CD4-positive, alpha-beta T cell (primary cell): ENCODE results near the gene KCNQ1. TPM values are rescaled to one million over a fixed set of nuclear protein-coding genes. Genes with fewer than 3 reads are reported as not detected.
A peak's percentile ranks its signal among the peaks of the same experiment; 100 is the strongest.

ENCODE experiments used
- ATAC-seq: fragments of 200-7000 bp; cut with Tn5 transposase; one replicate; pipeline ENCODE4 v1.10.0; 2022; ENCODE audit warnings: mild to moderate bottlenecking; ENCODE audit not compliant: poor library complexity
- CTCF ChIA-PET: fragments of 350-600 bp; sonication (Branson Sonifier 250); formaldehyde crosslinking; loops from one replicate; lab custom pipeline; 2021; ENCODE audit warnings: antibody characterized with exemption, inconsistent platforms; lab: Charles Lee
- POLR2A ChIA-PET: fragments of 350-600 bp; sonication (Branson Sonifier 250); formaldehyde crosslinking; loops from one replicate; lab custom pipeline; 2021; ENCODE audit warnings: antibody characterized with exemption, inconsistent platforms; lab: Charles Lee
- DNase-seq, 14 experiments: peaks; one replicate each; pipeline ENCODE4 v3.0.0-alpha.2; 2013 to 2020; ENCODE audit warnings: mixed read lengths in 2 of 14
- H3K27ac ChIP-seq, 2 donors: one replicate each; pipeline versions ENCODE4 v1.5.1 to v1.7.0; 2013; ENCODE audit warnings: low read length in 2 of 2, low read depth in 1 of 2, mild to moderate bottlenecking in 1 of 2
- H3K27me3 ChIP-seq, 2 experiments: 1 replicate in 1 of 2; 2 replicates in 1 of 2; pipeline versions ENCODE4 v1.6.1 to v1.7.0; 2013; ENCODE audit warnings: low read length in 2 of 2, control low read depth in 1 of 2, mild to moderate bottlenecking in 1 of 2, moderate library complexity in 1 of 2; ENCODE audit not compliant: insufficient read depth in 2 of 2, control insufficient read depth in 1 of 2
- H3K36me3 ChIP-seq: one replicate; pipeline ENCODE4 v1.6.1; 2013; ENCODE audit warnings: low read length, control low read depth; ENCODE audit not compliant: insufficient read depth
- H3K4me1 ChIP-seq: one replicate; pipeline ENCODE4 v1.6.1; 2013; ENCODE audit warnings: low read length, control low read depth; ENCODE audit not compliant: insufficient read depth
- H3K4me3 ChIP-seq: one replicate; pipeline ENCODE4 v1.5.1; 2013; ENCODE audit warnings: mild to moderate bottlenecking, low read length, moderate library complexity
- H3K9me3 ChIP-seq, 2 experiments: 1 replicate in 1 of 2; 2 replicates in 1 of 2; pipeline versions ENCODE4 v1.6.1 to v1.7.0; 2013; ENCODE audit warnings: low read length in 2 of 2, mild to moderate bottlenecking in 2 of 2, control low read depth in 1 of 2, moderate library complexity in 1 of 2; ENCODE audit not compliant: control insufficient read depth in 1 of 2, insufficient read depth in 1 of 2
- H3K27ac Mint-ChIP-seq: one replicate; pipeline ENCODE4 v1.8.0; 2020; ENCODE audit warnings: mixed read lengths
- H3K27me3 Mint-ChIP-seq: one replicate; pipeline ENCODE4 v1.8.0; 2021; ENCODE audit warnings: mixed read lengths
- H3K36me3 Mint-ChIP-seq: one replicate; pipeline ENCODE4 v1.8.0; 2021; ENCODE audit warnings: low read depth, mixed read lengths
- H3K4me1 Mint-ChIP-seq: one replicate; pipeline ENCODE4 v1.8.0; 2021; ENCODE audit warnings: low read depth, mixed read lengths
- H3K4me3 Mint-ChIP-seq: one replicate; pipeline ENCODE4 v1.8.0; 2020; ENCODE audit warnings: mild to moderate bottlenecking, mixed read lengths
- H3K9me3 Mint-ChIP-seq: one replicate; pipeline ENCODE4 v1.8.0; 2020; ENCODE audit warnings: mixed read lengths
- intact Hi-C, 2 experiments: fragments of 100-400 bp; cut with DNase I in 1 of 2; cut with micrococcal nuclease in 1 of 2; formaldehyde crosslinking; loops; one replicate each; pipeline versions ENCODE4 v1.15.1 to v1.9.0; 2023 to 2025; cut with DNase I, micrococcal nuclease
- total RNA-seq, 174 experiments: library from RNA in 2 of 174; stranded (reverse) in 2 of 174; gene quantifications; one replicate each; pipeline ENCODE4 v1.2.3 and lab custom pipeline; 2021 to 2026
- TF ChIP-seq, protein P1 (sequence below): fragments of 200-600 bp; IDR thresholded peaks from one replicate; pipeline ENCODE4 v1.8.0; 2022; ENCODE audit warnings: antibody characterized with exemption, mild to moderate bottlenecking

Gene KCNQ1
- total RNA-seq, 2 experiments from 2014 or later = 31.3 to 33.1 TPM

DNA sequence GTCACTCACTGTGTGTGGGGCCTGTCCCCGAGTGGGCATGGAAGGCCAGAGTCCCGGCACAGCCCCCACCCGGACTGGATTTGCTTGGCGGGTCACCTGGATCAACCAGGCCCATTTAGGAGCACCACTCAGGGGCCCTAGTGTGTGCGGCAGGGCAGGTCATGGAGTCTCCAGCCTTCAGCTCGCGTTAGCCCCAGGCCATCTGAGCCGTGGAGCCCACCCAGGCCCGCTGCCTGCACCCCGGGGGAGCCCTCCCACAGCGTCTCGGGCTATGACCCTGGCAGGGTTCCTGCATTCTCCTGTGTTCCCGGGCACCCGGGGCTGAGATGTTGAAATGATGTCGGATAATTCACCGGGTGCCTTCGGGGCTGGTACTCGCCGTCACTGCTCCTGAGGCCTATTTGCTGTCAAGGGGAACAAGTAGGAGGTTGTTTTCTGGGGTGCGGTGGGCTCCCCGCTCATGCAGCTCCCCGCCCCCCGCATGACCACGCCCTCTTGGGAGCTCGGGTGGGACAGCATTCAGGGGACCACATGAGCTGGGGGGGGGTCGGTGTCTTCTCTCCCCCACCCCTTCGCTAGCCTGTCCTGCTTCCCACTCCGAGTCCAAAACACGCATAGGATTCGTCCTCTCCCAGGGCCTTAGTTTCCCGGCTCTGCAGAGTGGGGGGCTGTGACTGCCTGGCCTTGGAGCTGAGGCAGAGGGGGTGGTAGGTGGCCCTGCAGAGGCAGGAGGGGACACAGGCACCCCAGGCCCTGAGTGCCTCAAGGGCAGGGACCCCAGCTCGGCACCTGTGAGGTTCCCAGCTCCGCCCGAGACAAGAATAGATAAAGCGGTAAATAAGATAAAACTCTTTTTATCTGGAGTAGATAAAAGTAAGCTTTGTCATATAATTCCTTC lies 77.2 kb downstream of the KCNQ1 start:
- TF ChIP-seq, protein P1, sequence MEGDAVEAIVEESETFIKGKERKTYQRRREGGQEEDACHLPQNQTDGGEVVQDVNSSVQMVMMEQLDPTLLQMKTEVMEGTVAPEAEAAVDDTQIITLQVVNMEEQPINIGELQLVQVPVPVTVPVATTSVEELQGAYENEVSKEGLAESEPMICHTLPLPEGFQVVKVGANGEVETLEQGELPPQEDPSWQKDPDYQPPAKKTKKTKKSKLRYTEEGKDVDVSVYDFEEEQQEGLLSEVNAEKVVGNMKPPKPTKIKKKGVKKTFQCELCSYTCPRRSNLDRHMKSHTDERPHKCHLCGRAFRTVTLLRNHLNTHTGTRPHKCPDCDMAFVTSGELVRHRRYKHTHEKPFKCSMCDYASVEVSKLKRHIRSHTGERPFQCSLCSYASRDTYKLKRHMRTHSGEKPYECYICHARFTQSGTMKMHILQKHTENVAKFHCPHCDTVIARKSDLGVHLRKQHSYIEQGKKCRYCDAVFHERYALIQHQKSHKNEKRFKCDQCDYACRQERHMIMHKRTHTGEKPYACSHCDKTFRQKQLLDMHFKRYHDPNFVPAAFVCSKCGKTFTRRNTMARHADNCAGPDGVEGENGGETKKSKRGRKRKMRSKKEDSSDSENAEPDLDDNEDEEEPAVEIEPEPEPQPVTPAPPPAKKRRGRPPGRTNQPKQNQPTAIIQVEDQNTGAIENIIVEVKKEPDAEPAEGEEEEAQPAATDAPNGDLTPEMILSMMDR = no peak
- ATAC-seq (no peak), DNase-seq (peak in 1 of 14 experiments; percentile 15)
- ChIA-PET CTCF (no interaction called here), POLR2A (no interaction called here)
- Histone ChIP-seq H3K4me3 (no peak overlapping the region), H3K9me3 (no peaks in the 10 kb centered on the region), H3K36me3 (no peaks in the 10 kb centered on the region), H3K27me3 (no peaks in the 10 kb centered on the region), H3K4me1 (peaks cover 22% of the 10 kb centered on the region), H3K27ac (no peak overlapping the region)
- intact Hi-C loops = no loop called here
- H3K4me1 Mint-ChIP-seq = peaks cover 32% of the 10 kb centered on the region
- H3K9me3 Mint-ChIP-seq = no peaks in the 10 kb centered on the region
- no peaks in the 10 kb centered on the region for H3K36me3 Mint-ChIP-seq
- H3K27ac Mint-ChIP-seq = no peak overlapping the region
- no peak overlapping the region for H3K4me3 Mint-ChIP-seq
- no peaks in the 10 kb centered on the region for H3K27me3 Mint-ChIP-seq

- intact Hi-C loops = no loop called here
- no peak overlapping the region for H3K4me3 Mint-ChIP-seq
- H3K27ac Mint-ChIP-seq = no peak overlapping the region
- H3K36me3 ChIP-seq = no peaks in the 10 kb centered on the region
- no peak for ATAC-seq
- H3K4me1 Mint-ChIP-seq = peaks cover 35% of the 10 kb centered on the region
- H3K36me3 Mint-ChIP-seq = no peaks in the 10 kb centered on the region
- peak in 1 of 14 experiments; percentile 28 for DNase-seq
- H3K4me3 ChIP-seq = no peak overlapping the region
- no peaks in the 10 kb centered on the region for H3K27me3 Mint-ChIP-seq
- TF ChIP-seq, protein P1 = no peak
- H3K27me3 ChIP-seq = no peaks in the 10 kb centered on the region
- POLR2A ChIA-PET = no interaction called here
- CTCF ChIA-PET = no interaction called here
- H3K4me1 ChIP-seq = peaks cover 29% of the 10 kb centered on the region
- no peaks in the 10 kb centered on the region for H3K9me3 ChIP-seq
- no peak overlapping the region for H3K27ac ChIP-seq
- no peaks in the 10 kb centered on the region for H3K9me3 Mint-ChIP-seq
Observed at GRCh38 chr11:2522631-2523255, 77.9 kb downstream of the KCNQ1 start.

- DNase-seq (peak in 2 of 14 experiments; percentile 4 to 17), ATAC-seq (no peak)
- Mint-ChIP-seq H3K36me3 (no peaks in the 10 kb centered on the region), H3K9me3 (no peaks in the 10 kb centered on the region), H3K27ac (no peak overlapping the region), H3K27me3 (no peaks in the 10 kb centered on the region), H3K4me1 (peaks cover 40% of the 10 kb centered on the region), H3K4me3 (no peak overlapping the region)
- intact Hi-C loops = no loop called here
- H3K9me3 ChIP-seq = no peaks in the 10 kb centered on the region
- peaks cover 29% of the 10 kb centered on the region for H3K4me1 ChIP-seq
- POLR2A ChIA-PET = no interaction called here
- no peak overlapping the region for H3K27ac ChIP-seq
- TF ChIP-seq, protein P1 = no peak
- H3K27me3 ChIP-seq = no peaks in the 10 kb centered on the region
- H3K36me3 ChIP-seq = no peaks in the 10 kb centered on the region
- CTCF ChIA-PET = interaction anchor here (1.0 kb wide), 1 partner anchor 8 kb away, joined by 5 read pairs; no protein-coding TSS in a partner anchor
- H3K4me3 ChIP-seq = no peak overlapping the region
Observed at GRCh38 chr11:2523821-2524391, 79.1 kb downstream of the KCNQ1 start.
